HEK293 (cell line): Measurements from ENCODE around the gene FAHD2A.

Source experiments
- CTCF ChIA-PET: fragments of 350-600 bp; formaldehyde crosslinking; extraction: SDS; loops from one replicate; lab custom pipeline; 2021; ENCODE audit warnings: antibody characterized with exemption; lab: Yijun Ruan, JAX
- POLR2A ChIA-PET: fragments of 300-600 bp; formaldehyde crosslinking; extraction: SDS; loops from one replicate; lab custom pipeline; 2020; ENCODE audit warnings: antibody characterized with exemption, inconsistent platforms; lab: Yijun Ruan, JAX
- H3K27ac ChIP-seq: fragments of 200-500 bp; sonication (Bioruptor generic); 2 replicates; pipeline ENCODE4 v1.5.1; 2014; ENCODE audit warnings: low read depth, low read length, control low read depth, inconsistent platforms; ENCODE audit errors: extremely low read depth
- H3K36me3 ChIP-seq, 2 experiments: fragments of 200-500 bp in 1 of 2; sonication (Bioruptor generic) in 1 of 2; 1 replicate in 1 of 2; 2 replicates in 1 of 2; pipeline ENCODE4 v1.5.1; 2014 to 2017; ENCODE audit warnings: inconsistent platforms in 2 of 2, low read length in 2 of 2; ENCODE audit not compliant: control insufficient read depth in 2 of 2, insufficient read depth in 1 of 2
- H3K4me1 ChIP-seq: fragments of 200-500 bp; sonication (Bioruptor generic); 2 replicates; pipeline ENCODE4 v1.5.1; 2014; ENCODE audit warnings: mild to moderate bottlenecking, low read length, inconsistent platforms; ENCODE audit not compliant: control insufficient read depth, insufficient read depth
- H3K4me3 ChIP-seq: 2 replicates; pipeline ENCODE4 v1.5.1; 2011; ENCODE audit warnings: low read depth, mild to moderate bottlenecking, control low read depth, low read length, moderate library complexity
- H3K9me3 ChIP-seq: fragments of 200-500 bp; sonication (Bioruptor generic); 2 replicates; pipeline ENCODE4 v1.5.1; 2014; ENCODE audit warnings: low read depth, low read length, inconsistent platforms; ENCODE audit not compliant: control insufficient read depth, insufficient read depth
- GLI4 ChIP-seq: fragments of 450-650 bp; formaldehyde crosslinking; IDR thresholded peaks from 2 replicates; pipeline ENCODE4 v1.5.1; 2016; ENCODE audit warnings: missing biosample characterization, missing genetic modification characterization
- KLF7 ChIP-seq: fragments of 450-650 bp; formaldehyde crosslinking; IDR thresholded peaks from 2 replicates; pipeline ENCODE4 v1.5.1; 2016; ENCODE audit warnings: missing biosample characterization, missing genetic modification characterization, borderline replicate concordance
- KLF8 ChIP-seq: fragments of 450-650 bp; formaldehyde crosslinking; IDR thresholded peaks from 2 replicates; pipeline ENCODE4 v1.5.1; 2016; ENCODE audit warnings: missing biosample characterization, missing genetic modification characterization
- ZBTB1 ChIP-seq: fragments of 450-650 bp; formaldehyde crosslinking; IDR thresholded peaks from 2 replicates; pipeline ENCODE4 v1.5.1; 2016; ENCODE audit warnings: missing biosample characterization, missing genetic modification characterization
- ZBTB17 ChIP-seq: fragments of 450-650 bp; formaldehyde crosslinking; IDR thresholded peaks from 2 replicates; pipeline ENCODE4 v1.5.1; 2016; ENCODE audit warnings: missing biosample characterization, missing genetic modification characterization
- ZEB2 ChIP-seq: fragments of 450-650 bp; formaldehyde crosslinking; IDR thresholded peaks from 2 replicates; pipeline ENCODE4 v1.5.1; 2016; ENCODE audit warnings: missing biosample characterization, missing genetic modification characterization
- ZFHX2 ChIP-seq: fragments of 450-650 bp; formaldehyde crosslinking; conservative IDR thresholded peaks from 2 replicates; pipeline ENCODE4 v1.5.1; 2016; ENCODE audit warnings: missing biosample characterization, missing genetic modification characterization
- ZFP37 ChIP-seq: fragments of 450-650 bp; formaldehyde crosslinking; IDR thresholded peaks from 2 replicates; pipeline ENCODE4 v1.5.1; 2016; ENCODE audit warnings: missing biosample characterization, missing genetic modification characterization
- ZNF112 ChIP-seq: fragments of 450-650 bp; formaldehyde crosslinking; IDR thresholded peaks from 2 replicates; pipeline ENCODE4 v1.5.0; 2017; ENCODE audit warnings: missing biosample characterization, missing genetic modification characterization
- ZNF114 ChIP-seq: fragments of 450-650 bp; formaldehyde crosslinking; IDR thresholded peaks from 2 replicates; pipeline ENCODE4 v1.5.0; 2017; ENCODE audit warnings: missing biosample characterization, missing genetic modification characterization
- ZNF140 ChIP-seq: fragments of 450-650 bp; formaldehyde crosslinking; IDR thresholded peaks from 2 replicates; pipeline ENCODE4 v1.5.1; 2016; ENCODE audit warnings: missing biosample characterization, missing genetic modification characterization
- ZNF16 ChIP-seq: fragments of 450-650 bp; formaldehyde crosslinking; IDR thresholded peaks from 2 replicates; pipeline ENCODE4 v1.5.1; 2016; ENCODE audit warnings: low read depth, missing biosample characterization, missing genetic modification characterization
- ZNF211 ChIP-seq: fragments of 450-650 bp; formaldehyde crosslinking; IDR thresholded peaks from 2 replicates; pipeline ENCODE4 v1.5.1; 2016; ENCODE audit warnings: low read depth, missing biosample characterization, missing genetic modification characterization
- ZNF23 ChIP-seq: fragments of 450-650 bp; formaldehyde crosslinking; IDR thresholded peaks from 2 replicates; pipeline ENCODE4 v1.5.1; 2016; ENCODE audit warnings: missing biosample characterization, missing genetic modification characterization, borderline replicate concordance
- ZNF24 ChIP-seq: fragments of 450-650 bp; formaldehyde crosslinking; IDR thresholded peaks from 2 replicates; pipeline ENCODE4 v1.5.1; 2016; ENCODE audit warnings: missing biosample characterization, missing genetic modification characterization
- ZNF292 ChIP-seq: fragments of 450-650 bp; formaldehyde crosslinking; IDR thresholded peaks from 2 replicates; pipeline ENCODE4 v1.5.1; 2016; ENCODE audit warnings: low read depth, missing biosample characterization, missing genetic modification characterization, borderline replicate concordance
- ZNF366 ChIP-seq: fragments of 450-650 bp; formaldehyde crosslinking; conservative IDR thresholded peaks from 2 replicates; pipeline ENCODE4 v1.5.1; 2016; ENCODE audit warnings: missing biosample characterization, missing genetic modification characterization
- ZNF394 ChIP-seq: fragments of 450-650 bp; formaldehyde crosslinking; IDR thresholded peaks from 2 replicates; pipeline ENCODE4 v1.5.1; 2016; ENCODE audit warnings: missing biosample characterization, missing genetic modification characterization, mild to moderate bottlenecking, moderate library complexity, borderline replicate concordance
- ZNF404 ChIP-seq: fragments of 450-650 bp; formaldehyde crosslinking; IDR thresholded peaks from 2 replicates; pipeline ENCODE4 v1.5.1; 2017; ENCODE audit warnings: missing biosample characterization, missing genetic modification characterization
- ZNF514 ChIP-seq: fragments of 450-650 bp; formaldehyde crosslinking; IDR thresholded peaks from 2 replicates; pipeline ENCODE4 v1.5.1; 2016; ENCODE audit warnings: missing biosample characterization, missing genetic modification characterization
- ZNF529 ChIP-seq: fragments of 450-650 bp; formaldehyde crosslinking; IDR thresholded peaks from 2 replicates; pipeline ENCODE4 v1.5.1; 2017; ENCODE audit warnings: missing genetic modification characterization, missing biosample characterization; ENCODE audit not compliant: insufficient replicate concordance
- ZNF558 ChIP-seq: fragments of 450-650 bp; formaldehyde crosslinking; IDR thresholded peaks from 2 replicates; pipeline ENCODE4 v1.5.1; 2016; ENCODE audit warnings: missing biosample characterization, missing genetic modification characterization
- ZNF561 ChIP-seq: fragments of 450-650 bp; IDR thresholded peaks from 2 replicates; pipeline ENCODE4 v1.5.1; 2018; ENCODE audit warnings: missing biosample characterization, missing genetic modification characterization, borderline replicate concordance
- ZNF623 ChIP-seq: fragments of 450-650 bp; formaldehyde crosslinking; IDR thresholded peaks from 2 replicates; pipeline ENCODE4 v1.5.1; 2016; ENCODE audit warnings: missing biosample characterization, missing genetic modification characterization
- ZNF639 ChIP-seq: fragments of 450-650 bp; formaldehyde crosslinking; IDR thresholded peaks from 2 replicates; pipeline ENCODE4 v1.5.1; 2016; ENCODE audit warnings: missing biosample characterization, missing genetic modification characterization
- ZNF658 ChIP-seq: fragments of 450-650 bp; formaldehyde crosslinking; IDR thresholded peaks from 2 replicates; pipeline ENCODE4; 2016; ENCODE audit warnings: missing biosample characterization, missing genetic modification characterization
- ZNF843 ChIP-seq: fragments of 450-650 bp; formaldehyde crosslinking; IDR thresholded peaks from 2 replicates; pipeline ENCODE4 v1.5.1; 2016; ENCODE audit warnings: missing biosample characterization, missing genetic modification characterization
- ZXDB ChIP-seq: fragments of 450-650 bp; formaldehyde crosslinking; IDR thresholded peaks from 2 replicates; pipeline ENCODE4 v1.5.1; 2016; ENCODE audit warnings: missing biosample characterization, missing genetic modification characterization
- TF ChIP-seq, protein P1 (sequence below): fragments of 450-650 bp; formaldehyde crosslinking; IDR thresholded peaks from 2 replicates; pipeline ENCODE4 v1.5.1; 2016; ENCODE audit warnings: missing biosample characterization, missing genetic modification characterization

Gene FAHD2A

DNA sequence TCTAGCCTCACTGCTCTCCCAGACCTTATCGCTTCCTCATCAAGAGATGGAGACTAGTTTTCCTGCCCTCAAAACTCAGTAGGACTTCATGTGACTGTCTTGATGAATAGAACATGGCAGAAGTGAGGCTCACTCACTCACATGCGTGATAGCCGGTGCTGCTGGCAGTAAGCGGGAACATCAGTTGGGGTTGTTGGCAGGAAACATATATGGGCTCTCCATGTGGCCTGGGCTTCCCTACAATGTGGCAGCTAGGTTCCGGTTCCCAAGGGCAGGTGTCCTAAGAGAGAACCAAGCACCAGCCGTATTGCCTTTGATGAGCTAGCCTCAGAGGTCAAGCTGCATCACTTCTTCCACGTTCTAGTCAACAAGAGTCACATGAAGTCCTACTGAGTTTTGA, 15.2 kb upstream of the FAHD2A start:
- Histone ChIP-seq H3K9me3 (no peaks in the 10 kb centered on the region), H3K4me1 (no peaks in the 10 kb centered on the region), H3K4me3 (no peak overlapping the region), H3K27ac (no peak overlapping the region), H3K36me3 (no peaks in the 10 kb centered on the region)
- CTCF ChIA-PET = interaction anchor here (0.6 to 2.7 kb wide), 7 partner anchors 15 to 342 kb away, joined by 3 to 28 read pairs (median 5); partner anchors contain the start of gene FAHD2A
- POLR2A ChIA-PET = no interaction called here
- TF ChIP-seq ZNF623 (tag by site-specific recombination) = no peak
- TF ChIP-seq KLF7 (tag by site-specific recombination) = no peak
- no peak for TF ChIP-seq ZFP37
- no peak for TF ChIP-seq ZNF112 (tag by site-specific recombination)
- TF ChIP-seq ZNF558 (tag by site-specific recombination) = no peak
- TF ChIP-seq ZNF529 (tag by site-specific recombination) = no peak
- no peak for TF ChIP-seq ZNF140
- no peak for TF ChIP-seq ZNF366
- TF ChIP-seq ZNF394 = no peak
- TF ChIP-seq ZNF658 = no peak
- TF ChIP-seq, protein P1, sequence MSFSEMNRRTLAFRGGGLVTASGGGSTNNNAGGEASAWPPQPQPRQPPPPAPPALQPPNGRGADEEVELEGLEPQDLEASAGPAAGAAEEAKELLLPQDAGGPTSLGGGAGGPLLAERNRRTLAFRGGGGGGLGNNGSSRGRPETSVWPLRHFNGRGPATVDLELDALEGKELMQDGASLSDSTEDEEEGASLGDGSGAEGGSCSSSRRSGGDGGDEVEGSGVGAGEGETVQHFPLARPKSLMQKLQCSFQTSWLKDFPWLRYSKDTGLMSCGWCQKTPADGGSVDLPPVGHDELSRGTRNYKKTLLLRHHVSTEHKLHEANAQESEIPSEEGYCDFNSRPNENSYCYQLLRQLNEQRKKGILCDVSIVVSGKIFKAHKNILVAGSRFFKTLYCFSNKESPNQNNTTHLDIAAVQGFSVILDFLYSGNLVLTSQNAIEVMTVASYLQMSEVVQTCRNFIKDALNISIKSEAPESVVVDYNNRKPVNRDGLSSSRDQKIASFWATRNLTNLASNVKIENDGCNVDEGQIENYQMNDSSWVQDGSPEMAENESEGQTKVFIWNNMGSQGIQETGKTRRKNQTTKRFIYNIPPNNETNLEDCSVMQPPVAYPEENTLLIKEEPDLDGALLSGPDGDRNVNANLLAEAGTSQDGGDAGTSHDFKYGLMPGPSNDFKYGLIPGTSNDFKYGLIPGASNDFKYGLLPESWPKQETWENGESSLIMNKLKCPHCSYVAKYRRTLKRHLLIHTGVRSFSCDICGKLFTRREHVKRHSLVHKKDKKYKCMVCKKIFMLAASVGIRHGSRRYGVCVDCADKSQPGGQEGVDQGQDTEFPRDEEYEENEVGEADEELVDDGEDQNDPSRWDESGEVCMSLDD (tag by site-specific recombination) = no peak
- TF ChIP-seq ZNF211 (tag by site-specific recombination) = no peak
- no peak for TF ChIP-seq ZNF404
- TF ChIP-seq ZNF639 (tag by site-specific recombination) = no peak
- TF ChIP-seq ZNF292 (tag by site-specific recombination) = no peak
- no peak for TF ChIP-seq ZNF114 (tag by site-specific recombination)
- no peak for TF ChIP-seq ZNF23

DNA sequence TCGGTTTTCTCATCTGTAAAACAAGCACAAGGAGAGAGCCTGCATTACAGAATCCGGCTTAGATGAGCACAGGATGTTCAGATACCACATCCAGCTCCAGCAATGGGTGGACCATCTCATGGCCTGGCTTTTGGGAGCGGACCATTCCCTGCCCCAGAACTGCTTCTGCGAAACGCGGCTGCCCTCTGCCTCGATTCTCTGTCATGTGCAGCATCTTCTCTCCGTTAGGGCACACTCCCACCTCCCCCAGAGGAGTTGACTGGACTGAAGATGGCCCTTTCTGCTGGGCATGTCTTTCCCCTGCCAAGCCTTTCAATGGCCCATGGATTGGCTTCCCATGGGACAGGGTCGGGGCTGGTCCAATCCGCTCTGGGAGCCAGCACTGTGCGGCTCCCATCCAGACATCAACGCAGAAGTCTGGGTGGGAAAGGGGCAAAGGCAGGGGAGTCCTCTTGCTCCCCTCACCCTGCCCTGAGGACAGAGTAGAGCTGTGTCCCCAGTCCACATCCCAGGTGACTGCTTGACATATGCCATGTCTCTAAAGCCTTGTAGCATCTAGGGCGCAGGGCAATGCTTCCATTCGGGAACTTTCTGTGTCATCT, 14.3 kb upstream of the FAHD2A start:
- H3K4me3 ChIP-seq = no peak overlapping the region
- no peaks in the 10 kb centered on the region for H3K9me3 ChIP-seq
- H3K4me1 ChIP-seq = no peaks in the 10 kb centered on the region
- TF ChIP-seq ZNF16 (no peak), ZNF558 (tag by site-specific recombination) (no peak), ZNF529 (tag by site-specific recombination) (no peak), ZBTB17 (tag by site-specific recombination) (no peak), ZNF658 (no peak), ZNF24 (tag by site-specific recombination) (no peak), ZNF561 (tag by site-specific recombination) (no peak), ZEB2 (tag by site-specific recombination) (no peak), ZNF843 (tag by site-specific recombination) (no peak), KLF8 (tag by site-specific recombination) (no peak), ZXDB (tag by site-specific recombination) (no peak), ZNF514 (tag by site-specific recombination) (no peak), ZBTB1 (tag by site-specific recombination) (no peak), ZNF211 (tag by site-specific recombination) (no peak), ZFHX2 (no peak), GLI4 (tag by site-specific recombination) (no peak)
- no peak overlapping the region for H3K27ac ChIP-seq
- H3K36me3 ChIP-seq = no peaks in the 10 kb centered on the region
- ChIA-PET POLR2A (interaction anchor here (0.7 to 1.6 kb wide), 2 partner anchors 8 to 9 kb away, joined by 4 read pairs; no protein-coding TSS in a partner anchor), CTCF (interaction anchor here (0.7 to 2.7 kb wide), 15 partner anchors 9 to 341 kb away, joined by 3 to 31 read pairs (median 6); partner anchors contain the start of gene FAHD2A)
